Measurements from ENCODE around the gene ID4.

- TF ChIP-seq CTCF (IDR thresholded peaks at IDR 0.05; ENCODE audit: poor library complexity): no peak
- no peak for TF ChIP-seq EZH2 (IDR thresholded peaks at IDR 0.05; ENCODE audit: borderline replicate concordance)
- TF ChIP-seq EZH2phosphoT487 (IDR thresholded peaks at IDR 0.05; ENCODE audit: low read depth, severe bottlenecking, unreplicated experiment): no peak
Measured at GRCh38 chr6:19805129-19805481, 32.1 kb upstream of the ID4 start.
